Measurements from ENCODE around the gene PTHLH. TPM values are rescaled to one million over a fixed set of nuclear protein-coding genes. Genes with fewer than 3 reads are reported as not detected.

Gene PTHLH
- total and polyA plus RNA-seq, 2 experiments from 2014 or later, result not detected

GRCh38 chr12:27999521-27999920 lies 27.0 kb upstream of the PTHLH start (continued):
- TF ChIP-seq, protein P1, sequence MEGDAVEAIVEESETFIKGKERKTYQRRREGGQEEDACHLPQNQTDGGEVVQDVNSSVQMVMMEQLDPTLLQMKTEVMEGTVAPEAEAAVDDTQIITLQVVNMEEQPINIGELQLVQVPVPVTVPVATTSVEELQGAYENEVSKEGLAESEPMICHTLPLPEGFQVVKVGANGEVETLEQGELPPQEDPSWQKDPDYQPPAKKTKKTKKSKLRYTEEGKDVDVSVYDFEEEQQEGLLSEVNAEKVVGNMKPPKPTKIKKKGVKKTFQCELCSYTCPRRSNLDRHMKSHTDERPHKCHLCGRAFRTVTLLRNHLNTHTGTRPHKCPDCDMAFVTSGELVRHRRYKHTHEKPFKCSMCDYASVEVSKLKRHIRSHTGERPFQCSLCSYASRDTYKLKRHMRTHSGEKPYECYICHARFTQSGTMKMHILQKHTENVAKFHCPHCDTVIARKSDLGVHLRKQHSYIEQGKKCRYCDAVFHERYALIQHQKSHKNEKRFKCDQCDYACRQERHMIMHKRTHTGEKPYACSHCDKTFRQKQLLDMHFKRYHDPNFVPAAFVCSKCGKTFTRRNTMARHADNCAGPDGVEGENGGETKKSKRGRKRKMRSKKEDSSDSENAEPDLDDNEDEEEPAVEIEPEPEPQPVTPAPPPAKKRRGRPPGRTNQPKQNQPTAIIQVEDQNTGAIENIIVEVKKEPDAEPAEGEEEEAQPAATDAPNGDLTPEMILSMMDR (conservative IDR thresholded peaks at IDR 0.05; ENCODE audit: low read depth in 2 of 2), result no peak
- TF ChIP-seq, protein P2, sequence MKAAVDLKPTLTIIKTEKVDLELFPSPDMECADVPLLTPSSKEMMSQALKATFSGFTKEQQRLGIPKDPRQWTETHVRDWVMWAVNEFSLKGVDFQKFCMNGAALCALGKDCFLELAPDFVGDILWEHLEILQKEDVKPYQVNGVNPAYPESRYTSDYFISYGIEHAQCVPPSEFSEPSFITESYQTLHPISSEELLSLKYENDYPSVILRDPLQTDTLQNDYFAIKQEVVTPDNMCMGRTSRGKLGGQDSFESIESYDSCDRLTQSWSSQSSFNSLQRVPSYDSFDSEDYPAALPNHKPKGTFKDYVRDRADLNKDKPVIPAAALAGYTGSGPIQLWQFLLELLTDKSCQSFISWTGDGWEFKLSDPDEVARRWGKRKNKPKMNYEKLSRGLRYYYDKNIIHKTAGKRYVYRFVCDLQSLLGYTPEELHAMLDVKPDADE (IDR thresholded peaks at IDR 0.05), result no peak
- TF ChIP-seq ZNF331 (CRISPR knock-in tag; IDR thresholded peaks at IDR 0.05; ENCODE audit: low read depth), result no peak
- TF ChIP-seq JUNB (IDR thresholded peaks at IDR 0.05; ENCODE audit: unreplicated experiment), result no peak
- TF ChIP-seq, protein P3, sequence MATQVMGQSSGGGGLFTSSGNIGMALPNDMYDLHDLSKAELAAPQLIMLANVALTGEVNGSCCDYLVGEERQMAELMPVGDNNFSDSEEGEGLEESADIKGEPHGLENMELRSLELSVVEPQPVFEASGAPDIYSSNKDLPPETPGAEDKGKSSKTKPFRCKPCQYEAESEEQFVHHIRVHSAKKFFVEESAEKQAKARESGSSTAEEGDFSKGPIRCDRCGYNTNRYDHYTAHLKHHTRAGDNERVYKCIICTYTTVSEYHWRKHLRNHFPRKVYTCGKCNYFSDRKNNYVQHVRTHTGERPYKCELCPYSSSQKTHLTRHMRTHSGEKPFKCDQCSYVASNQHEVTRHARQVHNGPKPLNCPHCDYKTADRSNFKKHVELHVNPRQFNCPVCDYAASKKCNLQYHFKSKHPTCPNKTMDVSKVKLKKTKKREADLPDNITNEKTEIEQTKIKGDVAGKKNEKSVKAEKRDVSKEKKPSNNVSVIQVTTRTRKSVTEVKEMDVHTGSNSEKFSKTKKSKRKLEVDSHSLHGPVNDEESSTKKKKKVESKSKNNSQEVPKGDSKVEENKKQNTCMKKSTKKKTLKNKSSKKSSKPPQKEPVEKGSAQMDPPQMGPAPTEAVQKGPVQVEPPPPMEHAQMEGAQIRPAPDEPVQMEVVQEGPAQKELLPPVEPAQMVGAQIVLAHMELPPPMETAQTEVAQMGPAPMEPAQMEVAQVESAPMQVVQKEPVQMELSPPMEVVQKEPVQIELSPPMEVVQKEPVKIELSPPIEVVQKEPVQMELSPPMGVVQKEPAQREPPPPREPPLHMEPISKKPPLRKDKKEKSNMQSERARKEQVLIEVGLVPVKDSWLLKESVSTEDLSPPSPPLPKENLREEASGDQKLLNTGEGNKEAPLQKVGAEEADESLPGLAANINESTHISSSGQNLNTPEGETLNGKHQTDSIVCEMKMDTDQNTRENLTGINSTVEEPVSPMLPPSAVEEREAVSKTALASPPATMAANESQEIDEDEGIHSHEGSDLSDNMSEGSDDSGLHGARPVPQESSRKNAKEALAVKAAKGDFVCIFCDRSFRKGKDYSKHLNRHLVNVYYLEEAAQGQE (IDR thresholded peaks at IDR 0.05; ENCODE audit: unreplicated experiment), result no peak
- TF ChIP-seq EZH2phosphoT487 (IDR thresholded peaks at IDR 0.05; ENCODE audit: unreplicated experiment), result no peak
- TF ChIP-seq STAT1 (IDR thresholded peaks at IDR 0.05; ENCODE audit: unreplicated experiment), result no peak
- TF ChIP-seq ZNF114 (CRISPR knock-in tag; IDR thresholded peaks at IDR 0.05), result no peak
- TF ChIP-seq EZH2 (IDR thresholded peaks at IDR 0.05; ENCODE audit: low read depth, unreplicated experiment), result no peak

- DNase-seq (ENCODE audit: low spot score) (no peak), ATAC-seq (no peak)
- Histone ChIP-seq H3K9me2 (ENCODE audit: insufficient read depth) (peaks cover 13% of the 10 kb centered on the region), H3K27ac (ENCODE audit: low read depth) (no peak overlapping the region), H3K79me2 (replicated peaks; ENCODE audit: insufficient read depth) (no peaks in the 10 kb centered on the region), H3K36me3 (ENCODE audit: insufficient read depth) (no peaks in the 10 kb centered on the region), H3K4me2 (no peak overlapping the region), H2AFZ (no peak overlapping the region), H3K4me1 (ENCODE audit: insufficient read depth) (peaks cover 4% of the 10 kb centered on the region; the same call in 1 of the 2 replicates), H4K20me1 (replicated peaks; ENCODE audit: insufficient read depth) (no peaks in the 10 kb centered on the region), H3F3A (replicated peaks; ENCODE audit: low read depth) (no peaks in the 10 kb centered on the region), H3K4me3 (no peak overlapping the region), H3K27me3 (ENCODE audit: insufficient read depth) (no peaks in the 10 kb centered on the region)
- Mint-ChIP-seq H3K27me3 (ENCODE audit: insufficient read depth, low read depth, poor library complexity) (no peaks in the 10 kb centered on the region), H3K27ac (no peak overlapping the region), H3K9me3 (no peaks in the 10 kb centered on the region), H3K36me3 (ENCODE audit: low read depth) (no peaks in the 10 kb centered on the region), H3K4me3 (no peak overlapping the region), H3K4me1 (peaks cover 14% of the 10 kb centered on the region; the same call in 2 of the 3 replicates)
- TF ChIP-seq STAT1 (IDR thresholded peaks at IDR 0.05; ENCODE audit: unreplicated experiment) (no peak), POLR2AphosphoS5 (IDR thresholded peaks at IDR 0.05; ENCODE audit: low read depth) (no peak), NANOG (IDR thresholded peaks at IDR 0.05; ENCODE audit: borderline replicate concordance) (no peak)
- TF ChIP-seq, protein P3 (IDR thresholded peaks at IDR 0.05; ENCODE audit: unreplicated experiment), result no peak
Observed at GRCh38 chr12:27998658-27999057, 26.1 kb upstream of the PTHLH start.

Measured in GM23338 (cell line).